ENCODE measurements around the gene SLC44A3. TPM values are rescaled to one million over a fixed set of nuclear protein-coding genes. Genes with fewer than 3 reads are reported as not detected.

Gene SLC44A3
- total RNA-seq, 2 experiments from 2014 or later, result 0.27 to 0.36 TPM

GRCh38 chr1:94777281-94777680 lies 42.9 kb upstream of the SLC44A3 start:
- Mint-ChIP-seq H3K27me3 (peaks cover 27% of the 10 kb centered on the region), H3K4me1 (ENCODE audit: low read depth) (no peaks in the 10 kb centered on the region), H3K36me3 (ENCODE audit: low read depth) (no peaks in the 10 kb centered on the region), H3K4me3 (no peak overlapping the region), H3K27ac (no peak overlapping the region), H3K9me3 (no peaks in the 10 kb centered on the region)
- no peaks in the 10 kb centered on the region for H3K36me3 ChIP-seq (ENCODE audit: insufficient read depth, low read length)
- peaks cover 0 to 7% of the 10 kb centered on the region in 2 experiments for H3K27me3 ChIP-seq (ENCODE audit: control insufficient read depth in 1 of 2, insufficient read depth in 2 of 2, low read length in 2 of 2)
- TF ChIP-seq, protein P1, sequence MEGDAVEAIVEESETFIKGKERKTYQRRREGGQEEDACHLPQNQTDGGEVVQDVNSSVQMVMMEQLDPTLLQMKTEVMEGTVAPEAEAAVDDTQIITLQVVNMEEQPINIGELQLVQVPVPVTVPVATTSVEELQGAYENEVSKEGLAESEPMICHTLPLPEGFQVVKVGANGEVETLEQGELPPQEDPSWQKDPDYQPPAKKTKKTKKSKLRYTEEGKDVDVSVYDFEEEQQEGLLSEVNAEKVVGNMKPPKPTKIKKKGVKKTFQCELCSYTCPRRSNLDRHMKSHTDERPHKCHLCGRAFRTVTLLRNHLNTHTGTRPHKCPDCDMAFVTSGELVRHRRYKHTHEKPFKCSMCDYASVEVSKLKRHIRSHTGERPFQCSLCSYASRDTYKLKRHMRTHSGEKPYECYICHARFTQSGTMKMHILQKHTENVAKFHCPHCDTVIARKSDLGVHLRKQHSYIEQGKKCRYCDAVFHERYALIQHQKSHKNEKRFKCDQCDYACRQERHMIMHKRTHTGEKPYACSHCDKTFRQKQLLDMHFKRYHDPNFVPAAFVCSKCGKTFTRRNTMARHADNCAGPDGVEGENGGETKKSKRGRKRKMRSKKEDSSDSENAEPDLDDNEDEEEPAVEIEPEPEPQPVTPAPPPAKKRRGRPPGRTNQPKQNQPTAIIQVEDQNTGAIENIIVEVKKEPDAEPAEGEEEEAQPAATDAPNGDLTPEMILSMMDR (IDR thresholded peaks at IDR 0.05), result no peak
- DNase-seq (no peak), ATAC-seq (ENCODE audit: poor library complexity) (no peak)
- CTCF ChIA-PET, result no interaction called here
- no peak overlapping the region for H3K27ac ChIP-seq (ENCODE audit: low read depth in 1 of 2, low read length in 2 of 2)
- H3K4me1 ChIP-seq (ENCODE audit: insufficient read depth, low read length), result no peaks in the 10 kb centered on the region
- H3K4me3 ChIP-seq (ENCODE audit: low read length), result no peak overlapping the region
- POLR2A ChIA-PET, result no interaction called here
- intact Hi-C loops (cut with DNase I, micrococcal nuclease), result no loop called here
- peaks cover 0 to 9% of the 10 kb centered on the region in 2 experiments for H3K9me3 ChIP-seq (ENCODE audit: control insufficient read depth in 1 of 2, insufficient read depth in 1 of 2, low read length in 2 of 2)

GRCh38 chr1:94778808-94779207 lies 41.3 kb upstream of the SLC44A3 start:
- ATAC-seq (ENCODE audit: poor library complexity) (no peak), DNase-seq (no peak)
- Mint-ChIP-seq H3K36me3 (ENCODE audit: low read depth) (no peaks in the 10 kb centered on the region), H3K4me3 (no peak overlapping the region), H3K27ac (no peak overlapping the region), H3K9me3 (no peaks in the 10 kb centered on the region), H3K4me1 (ENCODE audit: low read depth) (no peaks in the 10 kb centered on the region), H3K27me3 (peaks cover 29% of the 10 kb centered on the region)
- intact Hi-C loops (cut with DNase I, micrococcal nuclease), result no loop called here
- Histone ChIP-seq H3K4me1 (ENCODE audit: insufficient read depth, low read length) (no peaks in the 10 kb centered on the region), H3K27ac (ENCODE audit: low read depth in 1 of 2, low read length in 2 of 2) (no peak overlapping the region), H3K9me3 (ENCODE audit: control insufficient read depth in 1 of 2, insufficient read depth in 1 of 2, low read length in 2 of 2) (peaks cover 0 to 9% of the 10 kb centered on the region in 2 experiments), H3K27me3 (ENCODE audit: control insufficient read depth in 1 of 2, insufficient read depth in 2 of 2, low read length in 2 of 2) (peaks cover 0 to 7% of the 10 kb centered on the region in 2 experiments), H3K4me3 (ENCODE audit: low read length) (no peak overlapping the region), H3K36me3 (ENCODE audit: insufficient read depth, low read length) (no peaks in the 10 kb centered on the region)
- TF ChIP-seq, protein P1 (IDR thresholded peaks at IDR 0.05), result no peak
- POLR2A ChIA-PET, result no interaction called here
- CTCF ChIA-PET, result no interaction called here

- ATAC-seq (ENCODE audit: poor library complexity), result no peak
- H3K36me3 Mint-ChIP-seq (ENCODE audit: low read depth), result no peaks in the 10 kb centered on the region
- H3K27ac Mint-ChIP-seq, result no peak overlapping the region
- H3K4me3 Mint-ChIP-seq, result no peak overlapping the region
- no peak for DNase-seq
- no peaks in the 10 kb centered on the region for H3K4me1 Mint-ChIP-seq (ENCODE audit: low read depth)
- Histone ChIP-seq H3K9me3 (ENCODE audit: control insufficient read depth in 1 of 2, insufficient read depth in 1 of 2, low read length in 2 of 2) (no peaks in the 10 kb centered on the region), H3K36me3 (ENCODE audit: insufficient read depth, low read length) (no peaks in the 10 kb centered on the region), H3K27ac (ENCODE audit: low read depth in 1 of 2, low read length in 2 of 2) (no peak overlapping the region), H3K27me3 (ENCODE audit: control insufficient read depth in 1 of 2, insufficient read depth in 2 of 2, low read length in 2 of 2) (peaks cover 0 to 7% of the 10 kb centered on the region in 2 experiments), H3K4me3 (ENCODE audit: low read length) (no peak overlapping the region), H3K4me1 (ENCODE audit: insufficient read depth, low read length) (no peaks in the 10 kb centered on the region)
- H3K9me3 Mint-ChIP-seq, result no peaks in the 10 kb centered on the region
- POLR2A ChIA-PET, result no interaction called here
- CTCF ChIA-PET, result no interaction called here
- peaks cover 25% of the 10 kb centered on the region for H3K27me3 Mint-ChIP-seq
- TF ChIP-seq, protein P1 (IDR thresholded peaks at IDR 0.05), result no peak
- intact Hi-C loops (cut with DNase I, micrococcal nuclease), result no loop called here
Measured at GRCh38 chr1:94783342-94784189, 36.6 kb upstream of the SLC44A3 start.
